Measurements from ENCODE around the gene NCEH1. TPM values are rescaled to one million over a fixed set of nuclear protein-coding genes. Genes with fewer than 3 reads are reported as not detected.

The NCEH1 gene
- total and polyA plus RNA-seq, 3 experiments from 2014 or later: 3.5 to 12.9 (median 9.1) TPM

Other genes starting within 250 kb of the NCEH1 start
- 10 to 100 TPM; 38.2 to 41.9 TPM for gene TNFSF10, start 187.6 kb downstream of the NCEH1 start, total RNA-seq
- gene TNFSF10, start 187.6 kb downstream of the NCEH1 start, polyA plus RNA-seq: 48.1 TPM
- 10 to 100 TPM; 31.9 to 32.9 TPM for gene ECT2, start 39.7 kb upstream of the NCEH1 start, total RNA-seq
- 2.4 TPM for gene ECT2, start 39.7 kb upstream of the NCEH1 start, polyA plus RNA-seq

Measured in CD8-positive, alpha-beta memory T cell (primary cell).